GM12878 (cell line): Measurements from ENCODE around the gene AGAP1.

Experiments
- BHLHE40 ChIP-seq, 2 experiments: fragments of 450-650 bp in 1 of 2; IDR thresholded peaks; 2 replicates each; pipeline ENCODE4 v1.6.1; 2011 to 2017; ENCODE audit warnings: low read depth in 2 of 2, borderline replicate concordance in 1 of 2, improper control_type of control experiment in 1 of 2, low read length in 1 of 2, mild to moderate bottlenecking in 1 of 2
- HDAC6 ChIP-seq: fragments of 200-600 bp; sonication (generic); IDR thresholded peaks from one replicate; pipeline ENCODE4 v1.8.0; 2017; ENCODE audit warnings: antibody characterized with exemption; ENCODE audit not compliant: unreplicated experiment
- JUND ChIP-seq: IDR thresholded peaks from 2 replicates; pipeline ENCODE4 v1.6.1; 2012; ENCODE audit warnings: low read depth, mild to moderate bottlenecking, low read length, improper control_type of control experiment, moderate library complexity
- MXI1 ChIP-seq: fragments of 150-350 bp; IDR thresholded peaks from 2 replicates; pipeline ENCODE4 v1.6.1; 2011; ENCODE audit warnings: low read depth, mild to moderate bottlenecking, inconsistent platforms, low read length, improper control_type of control experiment
- PAX8 ChIP-seq: fragments of 450-650 bp; IDR thresholded peaks from 2 replicates; pipeline ENCODE4 v1.6.1; 2017; ENCODE audit warnings: mild to moderate bottlenecking, moderate library complexity
- PML ChIP-seq: IDR thresholded peaks from 2 replicates; pipeline ENCODE4 v1.6.1; 2012; ENCODE audit warnings: low read length, inconsistent platforms
- POLR2A ChIP-seq: IDR thresholded peaks from 2 replicates; pipeline ENCODE4 v1.6.1; 2011; ENCODE audit warnings: low read depth, mild to moderate bottlenecking, low read length
- POLR2AphosphoS5 ChIP-seq: IDR thresholded peaks from 2 replicates; pipeline ENCODE4 v1.6.1; 2011; ENCODE audit warnings: mild to moderate bottlenecking, low read length, inconsistent platforms
- SMARCA5 ChIP-seq: fragments of 450-650 bp; IDR thresholded peaks from 2 replicates; pipeline ENCODE4 v1.6.1; 2017; ENCODE audit warnings: mild to moderate bottlenecking
- SP1 ChIP-seq: IDR thresholded peaks from one replicate; pipeline ENCODE4 v1.6.1; 2011; ENCODE audit warnings: low read depth, low read length
- SREBF2 ChIP-seq: IDR thresholded peaks from 2 replicates; pipeline ENCODE4 v1.6.1; 2012; ENCODE audit warnings: mild to moderate bottlenecking, low read length
- ZNF274 ChIP-seq: IDR thresholded peaks from one replicate; pipeline ENCODE4 v1.8.0; 2011; ENCODE audit not compliant: insufficient read length, insufficient read depth
- ZSCAN29 ChIP-seq: fragments of 450-650 bp; IDR thresholded peaks from 2 replicates; pipeline ENCODE4 v1.6.1; 2017; ENCODE audit warnings: mild to moderate bottlenecking, moderate library complexity
- TF ChIP-seq, protein P1 (sequence below), 3 experiments: IDR thresholded peaks in 2 of 3; conservative IDR thresholded peaks in 1 of 3; 2 replicates each; pipeline ENCODE4 v1.5.1; 2011; ENCODE audit warnings: low read depth in 3 of 3, low read length in 3 of 3, mild to moderate bottlenecking in 3 of 3, control low read depth in 2 of 3, moderate library complexity in 2 of 3, inconsistent platforms in 1 of 3, mixed read lengths in 1 of 3; ENCODE audit not compliant: control insufficient read depth in 2 of 3, insufficient read depth in 1 of 3; ENCODE audit errors: extremely low read depth in 1 of 3

DNA sequence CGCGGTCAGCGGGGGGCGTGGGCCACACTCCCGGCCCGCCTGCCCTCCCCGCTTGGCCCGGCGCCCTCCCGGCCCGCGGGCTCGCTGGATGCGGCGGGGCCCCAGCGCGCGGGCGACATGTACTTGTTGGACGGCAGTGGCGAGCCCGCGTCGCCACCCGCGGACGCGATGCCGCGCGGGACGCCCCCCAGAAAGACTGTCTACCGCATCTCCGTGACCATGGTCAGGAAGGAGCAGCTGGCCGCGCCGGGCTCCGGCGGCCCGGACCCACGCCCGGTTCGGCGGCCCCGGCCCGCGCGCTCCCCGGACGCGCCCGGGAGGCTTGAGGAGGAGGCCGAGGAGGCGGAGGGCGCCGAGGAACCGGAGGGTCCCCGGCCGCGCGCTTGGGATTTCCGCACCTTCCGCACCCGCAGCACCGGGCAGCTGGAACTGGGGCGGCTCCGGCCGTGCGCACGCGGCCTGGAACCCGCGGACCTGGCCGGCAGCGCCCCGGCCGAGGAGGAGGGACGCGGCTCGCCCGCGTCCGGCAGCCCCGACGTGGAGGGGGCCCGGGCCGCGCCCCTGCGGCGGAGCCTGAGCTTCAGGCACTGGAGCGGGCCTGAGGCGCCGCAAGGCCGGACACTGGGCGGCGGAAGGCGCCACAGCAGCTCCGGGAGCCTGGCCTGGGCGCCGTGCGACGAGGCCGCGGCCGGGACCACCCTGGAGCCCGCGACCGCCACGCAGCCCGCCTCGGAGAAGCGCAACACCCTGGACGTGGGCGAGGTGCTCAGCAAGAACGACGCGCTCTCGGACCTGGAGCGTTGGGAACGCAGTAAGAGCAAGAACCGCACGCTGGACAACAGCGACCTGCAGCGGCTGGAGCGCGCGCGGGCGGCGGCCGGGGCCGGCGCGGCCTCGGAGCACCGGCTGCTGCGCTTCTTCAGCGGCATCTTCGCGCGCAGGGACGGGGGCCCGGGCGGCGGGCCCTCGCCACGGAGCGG is 176.4 kb downstream of the AGAP1 start:
- no peak for TF ChIP-seq JUND
- TF ChIP-seq, protein P1, sequence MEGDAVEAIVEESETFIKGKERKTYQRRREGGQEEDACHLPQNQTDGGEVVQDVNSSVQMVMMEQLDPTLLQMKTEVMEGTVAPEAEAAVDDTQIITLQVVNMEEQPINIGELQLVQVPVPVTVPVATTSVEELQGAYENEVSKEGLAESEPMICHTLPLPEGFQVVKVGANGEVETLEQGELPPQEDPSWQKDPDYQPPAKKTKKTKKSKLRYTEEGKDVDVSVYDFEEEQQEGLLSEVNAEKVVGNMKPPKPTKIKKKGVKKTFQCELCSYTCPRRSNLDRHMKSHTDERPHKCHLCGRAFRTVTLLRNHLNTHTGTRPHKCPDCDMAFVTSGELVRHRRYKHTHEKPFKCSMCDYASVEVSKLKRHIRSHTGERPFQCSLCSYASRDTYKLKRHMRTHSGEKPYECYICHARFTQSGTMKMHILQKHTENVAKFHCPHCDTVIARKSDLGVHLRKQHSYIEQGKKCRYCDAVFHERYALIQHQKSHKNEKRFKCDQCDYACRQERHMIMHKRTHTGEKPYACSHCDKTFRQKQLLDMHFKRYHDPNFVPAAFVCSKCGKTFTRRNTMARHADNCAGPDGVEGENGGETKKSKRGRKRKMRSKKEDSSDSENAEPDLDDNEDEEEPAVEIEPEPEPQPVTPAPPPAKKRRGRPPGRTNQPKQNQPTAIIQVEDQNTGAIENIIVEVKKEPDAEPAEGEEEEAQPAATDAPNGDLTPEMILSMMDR (IDR thresholded peaks at IDR 0.05 in 2 of 3, conservative IDR thresholded peaks at IDR 0.05 in 1 of 3; ENCODE audit: control insufficient read depth in 2 of 3, extremely low read depth in 1 of 3, insufficient read depth in 1 of 3, low read depth in 3 of 3, low read length in 3 of 3), result no peak
- no peak for TF ChIP-seq PAX8
- no peak for TF ChIP-seq POLR2A
- no peak for TF ChIP-seq ZNF274
- no peak for TF ChIP-seq SMARCA5
- no peak for TF ChIP-seq SP1
- TF ChIP-seq SREBF2, result no peak
- TF ChIP-seq BHLHE40 (IDR thresholded peaks at IDR 0.05; ENCODE audit: borderline replicate concordance in 1 of 2, low read depth in 2 of 2, low read length in 1 of 2), result no peak
- TF ChIP-seq ZSCAN29, result no peak
- TF ChIP-seq HDAC6, result no peak
- no peak for TF ChIP-seq MXI1
- no peak for TF ChIP-seq POLR2AphosphoS5
- no peak for TF ChIP-seq PML
